ENCODE data around the gene PEX11A.
A peak's percentile ranks its signal among the peaks of the same experiment; 100 is the strongest.
"Not testable (repeated sequence)": the region's sequence is repeated elsewhere in the genome, so short reads cannot be mapped to it uniquely, and the experiment has no call there.

Gene PEX11A

GRCh38 chr15:89695198-89695597 lies 4.6 kb upstream of the PEX11A start:
- POLR2A ChIA-PET (ENCODE audit: low non-redundant PET) = no interaction called here
- TF ChIP-seq CTCF (conservative IDR thresholded peaks at IDR 0.05; ENCODE audit: low read depth) = no peak
- CTCF ChIA-PET = interaction anchor here (0.6 kb wide), 1 partner anchor 253 kb away, joined by 4 read pairs; no protein-coding TSS in a partner anchor
- H3K27ac ChIP-seq = no peak overlapping the region
- no peak for DNase-seq (ENCODE audit: low spot score)

- no peak for TF ChIP-seq CTCF (conservative IDR thresholded peaks at IDR 0.05; ENCODE audit: low read depth)
- ChIA-PET CTCF (no interaction called here), POLR2A (ENCODE audit: low non-redundant PET) (no interaction called here)
- no peak overlapping the region for H3K27ac ChIP-seq
- DNase-seq (ENCODE audit: low spot score) = no peak
These were observed 3.1 kb upstream of the PEX11A start for GRCh38 chr15:89693696-89694095.

GRCh38 chr15:89693091-89693490 lies 2.5 kb upstream of the PEX11A start:
- ChIA-PET CTCF (no interaction called here), POLR2A (ENCODE audit: low non-redundant PET) (no interaction called here)
- TF ChIP-seq CTCF (conservative IDR thresholded peaks at IDR 0.05; ENCODE audit: low read depth) = no peak
- H3K27ac ChIP-seq = no peak overlapping the region
- DNase-seq (ENCODE audit: low spot score) = no peak

- CTCF ChIA-PET; DNase-seq (ENCODE audit: low spot score); POLR2A ChIA-PET (ENCODE audit: low non-redundant PET): not testable (repeated sequence)
- H3K27ac ChIP-seq = peak overlapping the region; percentile 59
These were observed 651 bp downstream of the PEX11A start for GRCh38 chr15:89689930-89690275.

GRCh38 chr15:89686522-89686921 lies 4.0 kb downstream of the PEX11A start:
- no peak for TF ChIP-seq CTCF (conservative IDR thresholded peaks at IDR 0.05; ENCODE audit: low read depth)
- no peak for DNase-seq (ENCODE audit: low spot score)
- POLR2A ChIA-PET (ENCODE audit: low non-redundant PET) = no interaction called here
- CTCF ChIA-PET = interaction anchor here (0.6 kb wide), 1 partner anchor 14 kb away, joined by 3 read pairs; no protein-coding TSS in a partner anchor
- no peak overlapping the region for H3K27ac ChIP-seq

GRCh38 chr15:89685995-89686394 lies 4.6 kb downstream of the PEX11A start:
- TF ChIP-seq CTCF (conservative IDR thresholded peaks at IDR 0.05; ENCODE audit: low read depth) = no peak
- ChIA-PET POLR2A (ENCODE audit: low non-redundant PET) (no interaction called here), CTCF (interaction anchor here (0.6 kb wide), 1 partner anchor 14 kb away, joined by 3 read pairs; no protein-coding TSS in a partner anchor)
- no peak for DNase-seq (ENCODE audit: low spot score)
- H3K27ac ChIP-seq = no peak overlapping the region

- POLR2A ChIA-PET (ENCODE audit: low non-redundant PET) = no interaction called here
- TF ChIP-seq CTCF (conservative IDR thresholded peaks at IDR 0.05; ENCODE audit: low read depth) = no peak
These were observed 9.4 kb downstream of the PEX11A start for GRCh38 chr15:89681146-89681545.

More at GRCh38 chr15:89681146-89681545, 9.4 kb downstream of the PEX11A start:
- CTCF ChIA-PET = no interaction called here
- no peak for DNase-seq (ENCODE audit: low spot score)
- no peak overlapping the region for H3K27ac ChIP-seq
